ENCODE measurements around the gene NUMB. TPM values are rescaled to one million over a fixed set of nuclear protein-coding genes. Genes with fewer than 3 reads are reported as not detected.

Gene NUMB
- total and polyA plus RNA-seq, 4 donors, result 27.2 to 99.3 (median 50.6) TPM

GRCh38 chr14:73264885-73265720 lies 193.2 kb downstream of the NUMB start:
- Histone ChIP-seq H3K36me3 (ENCODE audit: control insufficient read depth in 1 of 2, insufficient read depth in 2 of 2, low read length in 1 of 2) (no peaks in the 10 kb centered on the region), H3K4me1 (ENCODE audit: control insufficient read depth in 1 of 2, insufficient read depth in 2 of 2, low read length in 2 of 2) (no peaks in the 10 kb centered on the region), H3K4me3 (ENCODE audit: low read length in 2 of 2) (no peak overlapping the region), H3K27me3 (ENCODE audit: control insufficient read depth in 1 of 2, insufficient read depth in 2 of 2, low read length in 1 of 2) (no peaks in the 10 kb centered on the region), H3K27ac (ENCODE audit: low read depth in 1 of 2, low read length in 2 of 2) (no peak overlapping the region), H3K9me3 (ENCODE audit: control insufficient read depth, low read length) (no peaks in the 10 kb centered on the region)
- intact Hi-C loops (cut with DNase I), result no loop called here
- ATAC-seq (ENCODE audit: low FRiP score) (no peak), DNase-seq (no peak)
- WGBS, 2 donors, result 87 to 88% methylated on average over 18 of the region's 18 CpGs

DNA sequence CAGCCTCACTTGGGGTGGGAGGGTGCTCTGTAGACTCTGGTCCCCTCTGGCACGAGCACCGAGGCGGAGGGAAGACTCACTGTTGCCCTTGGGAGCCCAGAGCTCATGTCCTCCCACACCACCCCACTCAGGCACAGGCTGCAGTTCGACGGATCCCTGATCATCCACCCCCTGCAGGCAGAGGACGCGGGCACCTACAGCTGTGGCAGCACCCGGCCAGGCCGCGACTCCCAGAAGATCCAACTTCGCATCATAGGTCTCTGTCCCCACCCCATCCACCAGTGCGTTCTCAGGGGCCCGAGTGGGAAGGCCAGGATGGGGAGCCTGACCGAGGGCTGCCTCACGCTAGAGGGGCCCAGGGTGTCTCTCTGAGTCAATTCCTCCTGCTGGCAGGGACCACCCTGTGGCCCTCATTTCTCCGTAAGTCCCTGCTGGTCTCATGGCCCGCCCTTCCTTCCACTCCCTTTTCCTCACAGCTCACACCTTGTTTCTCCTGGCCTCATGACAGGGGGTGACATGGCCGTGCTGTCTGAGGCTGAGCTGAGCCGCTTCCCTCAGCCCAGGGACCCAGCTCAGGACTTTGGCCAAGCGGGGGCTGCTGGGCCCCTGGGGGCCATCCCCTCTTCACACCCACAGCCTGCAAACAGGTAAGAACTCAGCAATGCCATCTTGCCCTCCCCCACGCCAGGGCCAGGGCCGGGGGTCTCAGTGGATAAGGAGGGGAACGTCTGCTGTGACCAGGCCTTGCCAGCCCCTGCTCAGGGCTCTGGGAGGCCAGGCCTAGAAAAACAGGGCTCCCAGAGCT lies 194.1 kb downstream of the NUMB start:
- H3K27me3 ChIP-seq (ENCODE audit: control insufficient read depth in 1 of 2, insufficient read depth in 2 of 2, low read length in 1 of 2), result no peaks in the 10 kb centered on the region
- no peaks in the 10 kb centered on the region for H3K4me1 ChIP-seq (ENCODE audit: control insufficient read depth in 1 of 2, insufficient read depth in 2 of 2, low read length in 2 of 2)
- no peaks in the 10 kb centered on the region for H3K36me3 ChIP-seq (ENCODE audit: control insufficient read depth in 1 of 2, insufficient read depth in 2 of 2, low read length in 1 of 2)
- H3K4me3 ChIP-seq (ENCODE audit: low read length in 2 of 2), result no peak overlapping the region
- DNase-seq (no peak), ATAC-seq (ENCODE audit: low FRiP score) (no peak)
- WGBS, 2 donors, result 92 to 93% methylated on average over 23 of the region's 23 CpGs
- intact Hi-C loops (cut with DNase I), result no loop called here
- no peak overlapping the region for H3K27ac ChIP-seq (ENCODE audit: low read depth in 1 of 2, low read length in 2 of 2)
- no peaks in the 10 kb centered on the region for H3K9me3 ChIP-seq (ENCODE audit: control insufficient read depth, low read length)

DNA sequence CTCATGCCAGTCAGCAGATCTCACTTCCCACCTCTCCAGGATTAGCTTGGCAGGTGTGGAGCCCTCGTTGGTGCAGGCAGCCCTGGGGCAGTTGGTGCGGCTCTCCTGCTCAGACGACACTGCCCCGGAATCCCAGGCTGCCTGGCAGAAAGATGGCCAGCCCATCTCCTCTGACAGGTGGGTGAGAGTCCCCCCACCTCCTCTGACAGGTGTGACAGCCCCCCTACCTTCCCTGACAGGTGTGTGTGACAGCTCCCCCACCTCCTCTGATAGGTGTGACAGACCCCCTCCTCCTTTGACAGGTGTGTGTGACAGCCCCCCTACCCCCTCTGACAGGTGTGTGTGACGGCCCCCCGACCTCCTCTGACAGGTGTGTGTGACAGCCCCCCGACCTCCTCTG lies 194.7 kb downstream of the NUMB start:
- Histone ChIP-seq H3K4me1 (ENCODE audit: control insufficient read depth in 1 of 2, insufficient read depth in 2 of 2, low read length in 2 of 2) (no peaks in the 10 kb centered on the region), H3K4me3 (ENCODE audit: low read length in 2 of 2) (no peak overlapping the region), H3K9me3 (ENCODE audit: control insufficient read depth, low read length) (no peaks in the 10 kb centered on the region), H3K27me3 (ENCODE audit: control insufficient read depth in 1 of 2, insufficient read depth in 2 of 2, low read length in 1 of 2) (no peaks in the 10 kb centered on the region), H3K27ac (ENCODE audit: low read depth in 1 of 2, low read length in 2 of 2) (no peak overlapping the region), H3K36me3 (ENCODE audit: control insufficient read depth in 1 of 2, insufficient read depth in 2 of 2, low read length in 1 of 2) (no peaks in the 10 kb centered on the region)
- no peak for DNase-seq
- 88 to 92% methylated on average over 7 of the region's 7 CpGs for WGBS, 2 donors
- intact Hi-C loops (cut with DNase I), result no loop called here
- ATAC-seq (ENCODE audit: low FRiP score), result no peak

GRCh38 chr14:73262427-73263183 lies 195.7 kb downstream of the NUMB start:
- Histone ChIP-seq H3K27ac (ENCODE audit: low read depth in 1 of 2, low read length in 2 of 2) (no peak overlapping the region), H3K4me1 (ENCODE audit: control insufficient read depth in 1 of 2, insufficient read depth in 2 of 2, low read length in 2 of 2) (no peaks in the 10 kb centered on the region), H3K9me3 (ENCODE audit: control insufficient read depth, low read length) (no peaks in the 10 kb centered on the region), H3K27me3 (ENCODE audit: control insufficient read depth in 1 of 2, insufficient read depth in 2 of 2, low read length in 1 of 2) (no peaks in the 10 kb centered on the region), H3K4me3 (ENCODE audit: low read length in 2 of 2) (no peak overlapping the region), H3K36me3 (ENCODE audit: control insufficient read depth in 1 of 2, insufficient read depth in 2 of 2, low read length in 1 of 2) (no peaks in the 10 kb centered on the region)
- 90 to 95% methylated on average over 20 of the region's 20 CpGs for WGBS, 2 donors
- peak in 1 of 2 donors; percentile 38 for DNase-seq
- ATAC-seq (ENCODE audit: low FRiP score), result no peak
- intact Hi-C loops (cut with DNase I), result no loop called here

DNA sequence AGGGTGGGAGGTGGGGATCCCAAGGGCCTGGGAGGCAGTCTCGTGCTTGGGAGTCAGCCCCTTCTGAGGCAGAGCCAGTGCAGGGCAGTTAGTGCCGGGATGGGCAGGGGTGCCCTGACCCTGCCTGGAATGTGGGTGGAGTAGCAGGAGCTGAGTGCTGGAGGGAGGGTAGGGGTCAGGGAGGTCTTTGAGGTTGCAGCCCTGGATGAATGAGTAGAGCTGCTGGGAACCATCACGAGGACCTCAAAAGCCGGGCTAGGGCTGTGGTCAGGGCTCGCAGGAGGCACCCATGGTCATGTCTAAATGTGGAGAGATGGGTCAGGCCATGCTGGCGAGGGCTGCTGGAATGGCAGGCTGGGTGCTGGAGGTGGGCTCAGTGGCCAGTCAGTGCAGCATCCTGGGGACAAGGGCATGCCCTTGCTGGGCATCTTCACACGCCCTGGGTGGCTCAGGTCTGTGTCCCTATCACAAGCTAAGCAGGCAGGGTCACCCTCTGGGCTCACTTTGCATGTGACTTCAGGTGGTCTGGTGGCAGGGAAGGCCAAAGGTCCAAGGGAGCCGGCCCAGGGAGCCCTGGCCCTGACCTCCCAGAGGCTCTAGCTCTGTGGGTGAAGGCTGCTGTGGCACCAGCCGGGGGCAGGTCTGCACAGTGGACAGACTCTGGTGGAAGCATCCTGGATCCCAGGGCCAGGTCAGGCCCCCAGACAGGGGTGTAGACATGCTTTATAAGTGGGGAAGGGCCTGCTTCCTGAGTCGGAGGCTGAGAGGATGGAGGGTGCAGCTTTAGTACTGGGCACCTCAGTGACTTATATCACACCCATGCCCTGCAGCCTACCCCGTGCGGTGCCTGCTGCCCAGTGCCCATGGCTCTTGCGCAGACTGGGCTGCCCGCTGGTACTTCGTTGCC lies 196.6 kb downstream of the NUMB start:
- ATAC-seq (ENCODE audit: low FRiP score) (no peak), DNase-seq (peak in 1 of 2 donors; percentile 37)
- no peaks in the 10 kb centered on the region for H3K4me1 ChIP-seq (ENCODE audit: control insufficient read depth in 1 of 2, insufficient read depth in 2 of 2, low read length in 2 of 2)
- H3K27ac ChIP-seq (ENCODE audit: low read depth in 1 of 2, low read length in 2 of 2), result no peak overlapping the region
- no peak overlapping the region for H3K4me3 ChIP-seq (ENCODE audit: low read length in 2 of 2)
- intact Hi-C loops (cut with DNase I), result no loop called here
- no peaks in the 10 kb centered on the region for H3K36me3 ChIP-seq (ENCODE audit: control insufficient read depth in 1 of 2, insufficient read depth in 2 of 2, low read length in 1 of 2)
- no peaks in the 10 kb centered on the region for H3K9me3 ChIP-seq (ENCODE audit: control insufficient read depth, low read length)
- no peaks in the 10 kb centered on the region for H3K27me3 ChIP-seq (ENCODE audit: control insufficient read depth in 1 of 2, insufficient read depth in 2 of 2, low read length in 1 of 2)
- 92 to 94% methylated on average over 15 of the region's 15 CpGs for WGBS, 2 donors

DNA sequence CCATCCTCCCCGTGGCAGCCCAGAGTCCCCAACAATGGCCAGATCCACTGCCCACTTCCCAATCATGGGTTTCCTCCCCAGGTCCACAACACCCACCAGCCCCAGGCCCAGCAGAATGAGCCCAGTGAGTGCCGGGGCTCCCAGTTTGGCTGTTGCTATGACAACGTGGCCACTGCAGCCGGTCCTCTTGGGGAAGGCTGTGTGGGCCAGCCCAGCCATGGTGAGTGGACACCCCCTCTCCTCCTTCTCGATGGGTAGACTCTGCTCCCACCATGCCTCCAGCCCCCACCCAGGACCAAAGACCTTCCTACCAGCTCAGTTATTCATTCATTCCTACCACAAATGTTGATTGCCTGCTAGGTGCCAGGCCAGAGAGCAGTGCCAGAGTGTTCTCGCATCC lies 197.3 kb downstream of the NUMB start:
- Histone ChIP-seq H3K27ac (ENCODE audit: low read depth in 1 of 2, low read length in 2 of 2) (no peak overlapping the region), H3K27me3 (ENCODE audit: control insufficient read depth in 1 of 2, insufficient read depth in 2 of 2, low read length in 1 of 2) (no peaks in the 10 kb centered on the region), H3K4me1 (ENCODE audit: control insufficient read depth in 1 of 2, insufficient read depth in 2 of 2, low read length in 2 of 2) (no peaks in the 10 kb centered on the region), H3K4me3 (ENCODE audit: low read length in 2 of 2) (no peak overlapping the region), H3K9me3 (ENCODE audit: control insufficient read depth, low read length) (no peaks in the 10 kb centered on the region), H3K36me3 (ENCODE audit: control insufficient read depth in 1 of 2, insufficient read depth in 2 of 2, low read length in 1 of 2) (no peaks in the 10 kb centered on the region)
- intact Hi-C loops (cut with DNase I), result no loop called here
- no peak for ATAC-seq (ENCODE audit: low FRiP score)
- 78 to 82% methylated on average over 6 of the region's 6 CpGs for WGBS, 2 donors
- DNase-seq, result peak in 1 of 2 donors; percentile 33

DNA sequence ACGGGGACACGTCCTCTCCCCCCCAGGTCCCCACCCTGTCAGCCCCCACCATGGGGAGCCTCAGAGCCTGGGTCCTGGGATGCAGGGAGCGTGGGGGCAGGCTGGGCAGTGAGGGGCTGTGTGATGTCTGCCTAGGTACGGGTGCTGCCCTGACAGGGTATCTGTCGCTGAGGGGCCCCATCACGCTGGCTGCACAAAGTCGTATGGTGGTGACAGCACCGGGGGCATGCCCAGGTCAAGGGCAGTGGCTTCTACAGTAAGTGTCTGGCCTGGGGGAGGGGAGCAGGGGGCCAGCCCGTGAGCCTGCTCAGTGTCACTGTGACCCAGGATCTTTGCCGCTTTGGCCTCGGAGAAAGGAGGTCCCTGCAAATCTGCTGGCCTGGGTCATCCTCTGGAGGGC lies 197.8 kb downstream of the NUMB start:
- no peak overlapping the region for H3K4me3 ChIP-seq (ENCODE audit: low read length in 2 of 2)
- H3K27ac ChIP-seq (ENCODE audit: low read depth in 1 of 2, low read length in 2 of 2), result no peak overlapping the region
- H3K9me3 ChIP-seq (ENCODE audit: control insufficient read depth, low read length), result no peaks in the 10 kb centered on the region
- H3K36me3 ChIP-seq (ENCODE audit: control insufficient read depth in 1 of 2, insufficient read depth in 2 of 2, low read length in 1 of 2), result no peaks in the 10 kb centered on the region
- DNase-seq, result no peak
- intact Hi-C loops (cut with DNase I), result no loop called here
- H3K4me1 ChIP-seq (ENCODE audit: control insufficient read depth in 1 of 2, insufficient read depth in 2 of 2, low read length in 2 of 2), result no peaks in the 10 kb centered on the region
- 87 to 92% methylated on average over 11 of the region's 11 CpGs for WGBS, 2 donors
- H3K27me3 ChIP-seq (ENCODE audit: control insufficient read depth in 1 of 2, insufficient read depth in 2 of 2, low read length in 1 of 2), result no peaks in the 10 kb centered on the region
- ATAC-seq (ENCODE audit: low FRiP score), result no peak

DNA sequence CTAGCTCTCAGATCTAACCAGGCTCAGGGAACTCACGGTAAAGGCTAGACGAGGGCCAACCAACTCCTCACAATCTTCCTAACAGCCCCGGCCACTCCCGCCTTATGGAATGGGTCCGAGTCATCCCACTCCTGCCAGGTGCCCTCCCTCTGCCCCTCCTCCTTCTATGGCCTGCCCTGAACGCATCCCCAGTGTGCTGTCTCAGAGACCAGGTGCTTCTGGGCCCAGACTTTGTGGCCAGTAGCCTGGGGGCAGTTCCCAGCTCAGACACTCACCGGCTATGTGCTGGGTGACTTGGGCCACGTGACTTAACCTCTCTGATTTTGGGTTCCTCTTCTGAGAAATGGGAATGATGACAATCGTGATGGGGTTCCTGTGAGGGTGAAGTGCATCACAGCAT lies 198.5 kb downstream of the NUMB start:
- H3K27ac ChIP-seq (ENCODE audit: low read depth in 1 of 2, low read length in 2 of 2), result no peak overlapping the region
- ATAC-seq (ENCODE audit: low FRiP score) (no peak), DNase-seq (no peak)
- no peak overlapping the region for H3K4me3 ChIP-seq (ENCODE audit: low read length in 2 of 2)
- H3K4me1 ChIP-seq (ENCODE audit: control insufficient read depth in 1 of 2, insufficient read depth in 2 of 2, low read length in 2 of 2), result no peaks in the 10 kb centered on the region
- 87 to 90% methylated on average over 9 of the region's 9 CpGs for WGBS, 2 donors
- H3K36me3 ChIP-seq (ENCODE audit: control insufficient read depth in 1 of 2, insufficient read depth in 2 of 2, low read length in 1 of 2), result no peaks in the 10 kb centered on the region
- no peaks in the 10 kb centered on the region for H3K9me3 ChIP-seq (ENCODE audit: control insufficient read depth, low read length)
- no peaks in the 10 kb centered on the region for H3K27me3 ChIP-seq (ENCODE audit: control insufficient read depth in 1 of 2, insufficient read depth in 2 of 2, low read length in 1 of 2)
- intact Hi-C loops (cut with DNase I), result no loop called here

Measured in aorta (tissue), 5 donors.